KOPT-K1 (cell line): ENCODE results near the gene CILP.
"Not testable (repeated sequence)": the region's sequence is repeated elsewhere in the genome, so short reads cannot be mapped to it uniquely, and the experiment has no call there.

ENCODE experiments used
- H3K27ac ChIP-seq: fragments of 200-600 bp; sonication (generic); 2 replicates; pipeline ENCODE4 v1.5.1; 2016; ENCODE audit warnings: antibody characterized with exemption, mild to moderate bottlenecking, low read depth, low read length; ENCODE audit not compliant: poor library complexity, severe bottlenecking
- H3K36me3 ChIP-seq: fragments of 200-600 bp; sonication (generic); 2 replicates; pipeline ENCODE4 v1.5.1; 2017; ENCODE audit warnings: antibody characterized with exemption, mild to moderate bottlenecking, low read length, moderate library complexity; ENCODE audit not compliant: insufficient read depth
- H3K9me3 ChIP-seq: fragments of 200-600 bp; sonication (generic); 2 replicates; pipeline ENCODE4 v1.5.1; 2017; ENCODE audit warnings: antibody characterized with exemption, low read length, mild to moderate bottlenecking; ENCODE audit not compliant: insufficient read depth, poor library complexity, severe bottlenecking

The CILP gene

DNA sequence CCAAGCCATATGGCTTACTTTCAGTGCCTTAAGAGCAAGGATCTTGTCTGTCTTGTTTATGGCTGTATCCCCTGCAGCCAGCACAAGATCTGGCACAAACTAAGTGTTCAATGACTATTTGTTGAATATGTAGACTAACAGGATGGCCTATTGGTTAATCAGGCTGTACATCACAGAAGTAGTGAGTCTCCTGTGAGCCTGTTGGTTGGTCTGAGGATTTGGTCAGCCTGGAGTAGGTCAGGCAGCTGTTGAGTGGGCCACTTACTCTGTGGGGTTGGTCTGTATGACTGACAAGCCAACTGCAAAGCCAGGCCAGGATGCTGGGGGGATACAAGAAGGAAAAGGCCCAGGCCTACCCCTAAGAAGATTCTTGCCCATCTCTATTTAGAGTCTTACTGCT lies 33.4 kb upstream of the CILP start:
- Histone ChIP-seq H3K36me3 (no peaks in the 10 kb centered on the region), H3K9me3 (no peaks in the 10 kb centered on the region), H3K27ac (no peak overlapping the region)

DNA sequence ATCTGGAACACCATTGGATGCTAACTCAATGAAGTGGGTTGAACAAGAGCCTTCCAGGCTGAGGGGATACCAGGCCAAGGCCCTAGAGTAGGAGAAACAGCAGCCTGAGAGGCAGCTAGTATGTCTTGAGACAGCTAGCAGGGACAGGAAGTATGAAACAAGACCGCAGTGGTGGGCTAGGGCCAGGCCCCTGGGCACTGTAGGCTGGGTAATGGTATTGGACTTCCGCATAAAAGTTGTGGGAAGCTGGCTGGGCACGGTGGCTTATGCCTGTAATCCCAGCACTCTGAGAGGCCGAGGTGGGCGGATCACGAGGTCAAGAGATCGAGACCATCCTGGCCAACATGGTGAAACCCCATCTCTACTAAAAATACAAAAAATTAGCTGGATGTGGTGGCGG lies 25.2 kb upstream of the CILP start:
- H3K36me3 ChIP-seq, H3K27ac ChIP-seq, H3K9me3 ChIP-seq: not testable (repeated sequence)

DNA sequence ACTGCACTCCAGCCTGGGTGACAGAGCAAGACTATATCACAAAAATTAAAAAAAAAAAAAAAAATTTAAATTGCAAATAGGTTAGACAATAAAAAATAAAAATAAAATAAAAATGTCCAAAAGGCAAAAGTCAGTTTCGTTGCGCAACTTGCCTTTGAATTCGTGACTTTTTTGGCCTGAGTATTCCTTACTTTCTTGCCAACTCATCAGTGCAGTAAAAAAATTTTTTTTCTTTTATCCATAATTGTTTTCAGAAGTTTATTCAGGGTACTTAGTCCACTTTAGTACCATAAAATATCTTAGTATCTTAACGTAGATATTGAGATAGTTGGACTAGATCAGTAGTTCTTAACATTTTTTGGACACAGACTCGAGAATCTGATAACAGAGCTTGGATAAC lies 22.4 kb upstream of the CILP start:
- Histone ChIP-seq H3K36me3 (no peaks in the 10 kb centered on the region), H3K9me3 (no peaks in the 10 kb centered on the region), H3K27ac (no peak overlapping the region)

DNA sequence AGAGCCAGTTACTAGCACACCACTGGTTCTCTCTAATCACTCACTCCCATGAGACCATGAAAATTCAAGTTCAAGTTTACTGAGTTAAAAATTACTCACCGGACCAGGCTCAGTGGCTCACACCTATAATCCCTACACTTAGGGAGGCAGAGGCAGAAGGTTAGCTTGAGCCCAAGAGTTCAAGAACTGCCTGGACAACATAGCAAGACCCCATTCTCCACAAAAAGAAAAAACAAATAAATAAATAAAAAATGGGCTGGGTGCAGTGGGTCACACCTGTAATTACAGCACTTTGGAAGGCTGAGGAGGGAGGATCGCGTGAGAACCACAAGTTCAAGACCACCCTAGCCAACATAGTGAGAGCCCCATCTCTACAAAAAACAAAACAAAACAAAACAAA lies 21.2 kb upstream of the CILP start:
- Histone ChIP-seq H3K27ac (no peak overlapping the region), H3K36me3 (no peaks in the 10 kb centered on the region), H3K9me3 (no peaks in the 10 kb centered on the region)

DNA sequence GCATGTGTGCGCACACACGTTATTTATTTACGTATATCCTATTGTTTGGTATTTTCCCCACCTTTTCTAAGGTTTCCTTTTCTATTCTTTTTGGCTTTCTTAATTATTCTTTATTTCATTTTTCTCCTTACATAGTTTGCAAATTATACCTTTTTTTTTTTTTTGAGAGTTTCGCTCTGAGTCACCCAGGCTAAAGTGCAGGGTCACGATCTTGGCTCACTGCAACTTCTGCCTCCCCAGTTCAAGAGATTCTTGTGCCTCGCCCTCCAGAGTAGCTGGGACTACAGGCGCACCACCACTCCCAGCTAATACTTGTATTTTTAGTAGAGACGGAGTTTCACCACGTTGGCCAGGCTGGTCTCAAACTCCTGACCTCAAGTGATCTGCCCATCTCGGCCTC lies 20.0 kb upstream of the CILP start:
- Histone ChIP-seq H3K36me3 (no peaks in the 10 kb centered on the region), H3K27ac (no peak overlapping the region), H3K9me3 (no peaks in the 10 kb centered on the region)

DNA sequence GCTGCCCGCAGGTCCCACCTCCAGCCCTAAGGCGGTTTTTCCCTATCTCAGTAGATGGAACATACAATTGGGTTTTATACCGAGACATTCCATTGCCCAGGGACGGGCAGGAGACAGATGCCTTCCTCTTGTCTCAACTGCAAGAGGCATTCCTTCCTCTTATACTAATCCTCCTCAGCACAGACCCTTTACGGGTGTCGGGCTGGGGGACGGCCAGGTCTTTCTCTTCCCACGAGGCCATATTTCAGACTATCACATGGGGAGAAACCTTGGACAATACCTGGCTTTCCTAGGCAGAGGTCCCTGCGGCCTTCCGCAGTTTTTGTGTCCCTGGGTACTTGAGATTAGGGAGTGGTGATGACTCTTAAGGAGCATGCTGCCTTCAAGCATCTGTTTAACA lies 15.6 kb upstream of the CILP start:
- H3K27ac ChIP-seq, H3K9me3 ChIP-seq, H3K36me3 ChIP-seq: not testable (repeated sequence)

DNA sequence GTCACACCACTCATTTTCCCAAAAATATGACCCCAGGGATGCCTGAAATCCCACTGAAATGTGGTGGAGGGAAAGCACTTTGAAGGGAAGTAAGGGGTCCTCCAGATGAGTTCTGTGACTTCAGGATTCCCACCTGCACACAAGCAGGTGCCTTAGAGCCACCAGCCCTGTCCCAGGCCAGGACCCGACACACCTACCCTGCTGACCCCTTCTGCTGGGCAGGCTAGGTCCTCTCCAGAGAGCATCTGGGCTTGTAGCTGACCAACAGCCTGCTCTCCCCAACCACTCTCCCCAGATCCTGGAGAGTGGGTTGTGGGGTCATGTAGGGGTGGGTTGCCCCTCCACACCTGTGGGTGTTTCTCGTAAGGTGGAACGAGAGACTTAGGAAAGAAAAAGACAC lies 14.9 kb upstream of the CILP start:
- no peaks in the 10 kb centered on the region for H3K9me3 ChIP-seq
- H3K27ac ChIP-seq = no peak overlapping the region
- H3K36me3 ChIP-seq = no peaks in the 10 kb centered on the region

DNA sequence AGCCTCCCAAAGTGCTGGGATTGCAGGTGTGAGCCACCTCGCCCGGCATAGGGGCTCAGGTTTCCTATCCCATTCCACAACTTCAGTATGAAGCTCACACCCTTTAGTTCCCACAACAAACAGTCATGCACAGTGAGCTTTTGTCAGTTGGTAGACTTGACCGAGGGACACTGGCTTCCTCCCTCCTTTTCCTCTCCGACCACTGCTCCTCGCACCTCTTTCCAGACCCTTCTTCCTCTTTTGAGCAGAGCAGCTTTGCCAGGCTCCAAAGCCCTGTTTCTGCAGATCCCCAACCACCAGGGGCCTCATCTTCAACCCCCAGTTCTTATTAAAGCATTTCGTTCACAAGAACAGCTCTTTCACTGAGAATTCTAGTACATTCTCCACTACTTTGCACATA lies 12.7 kb upstream of the CILP start:
- Histone ChIP-seq H3K36me3 (no peaks in the 10 kb centered on the region), H3K27ac (no peak overlapping the region), H3K9me3 (no peaks in the 10 kb centered on the region)

DNA sequence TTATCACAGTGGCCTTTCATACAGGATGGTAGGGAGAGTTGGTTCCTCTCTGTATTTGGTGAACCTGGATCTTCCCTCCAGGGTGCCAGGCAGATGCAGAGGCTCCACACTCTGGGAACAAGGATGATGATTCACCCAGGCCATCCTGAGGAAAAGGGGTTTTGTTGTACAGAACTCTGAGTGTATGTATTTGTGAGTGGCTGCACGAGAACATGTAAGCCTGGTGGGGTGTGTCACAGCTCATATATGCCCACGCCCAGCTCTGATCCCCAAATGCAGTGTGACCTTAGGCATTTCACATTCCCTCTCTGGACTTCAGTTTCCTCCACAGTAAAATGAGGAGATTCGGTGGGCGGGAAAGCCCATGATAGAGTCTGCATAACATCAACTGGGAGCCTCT lies 11.6 kb upstream of the CILP start:
- Histone ChIP-seq H3K9me3 (no peaks in the 10 kb centered on the region), H3K36me3 (no peaks in the 10 kb centered on the region), H3K27ac (no peak overlapping the region)

DNA sequence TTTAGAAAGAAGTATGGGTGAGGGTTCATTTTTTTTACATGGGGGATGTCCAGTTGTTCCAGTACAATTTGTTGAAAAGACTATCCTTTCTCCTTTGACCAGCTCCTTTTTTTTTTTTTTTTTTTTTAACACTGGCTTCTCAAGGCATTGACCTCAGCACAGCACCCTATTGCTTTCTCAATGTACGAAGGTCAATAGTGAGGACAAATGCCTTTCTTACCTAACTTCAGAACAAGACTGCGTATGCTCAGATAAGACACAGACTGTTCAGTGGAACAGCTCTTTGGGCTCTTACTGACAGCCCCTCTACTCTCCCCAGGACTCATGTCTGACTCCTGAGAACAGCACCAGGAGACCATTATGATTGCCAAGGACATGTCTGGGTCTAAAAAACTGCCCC lies 10.4 kb upstream of the CILP start:
- Histone ChIP-seq H3K36me3 (no peaks in the 10 kb centered on the region), H3K9me3 (no peaks in the 10 kb centered on the region), H3K27ac (no peak overlapping the region)

DNA sequence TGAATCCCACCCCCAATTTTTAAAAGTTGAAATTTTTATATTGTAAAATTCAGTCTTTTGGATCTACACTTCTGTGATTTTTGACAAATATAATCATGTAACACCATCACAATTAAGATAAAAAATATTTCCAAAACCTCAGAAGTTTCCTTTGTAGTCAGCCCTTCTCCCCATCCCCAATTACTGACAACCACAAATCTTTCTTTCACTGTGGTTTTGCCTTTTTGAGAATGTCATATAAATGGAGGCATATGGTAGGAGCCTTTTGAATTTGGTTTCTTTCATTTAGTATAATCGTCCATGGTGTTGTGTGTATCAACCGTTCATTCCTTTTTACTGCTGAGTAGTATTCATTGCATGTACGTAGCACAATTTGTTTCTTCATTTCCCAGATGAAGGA lies 7.9 kb upstream of the CILP start:
- Histone ChIP-seq H3K9me3 (no peaks in the 10 kb centered on the region), H3K36me3 (no peaks in the 10 kb centered on the region)

DNA sequence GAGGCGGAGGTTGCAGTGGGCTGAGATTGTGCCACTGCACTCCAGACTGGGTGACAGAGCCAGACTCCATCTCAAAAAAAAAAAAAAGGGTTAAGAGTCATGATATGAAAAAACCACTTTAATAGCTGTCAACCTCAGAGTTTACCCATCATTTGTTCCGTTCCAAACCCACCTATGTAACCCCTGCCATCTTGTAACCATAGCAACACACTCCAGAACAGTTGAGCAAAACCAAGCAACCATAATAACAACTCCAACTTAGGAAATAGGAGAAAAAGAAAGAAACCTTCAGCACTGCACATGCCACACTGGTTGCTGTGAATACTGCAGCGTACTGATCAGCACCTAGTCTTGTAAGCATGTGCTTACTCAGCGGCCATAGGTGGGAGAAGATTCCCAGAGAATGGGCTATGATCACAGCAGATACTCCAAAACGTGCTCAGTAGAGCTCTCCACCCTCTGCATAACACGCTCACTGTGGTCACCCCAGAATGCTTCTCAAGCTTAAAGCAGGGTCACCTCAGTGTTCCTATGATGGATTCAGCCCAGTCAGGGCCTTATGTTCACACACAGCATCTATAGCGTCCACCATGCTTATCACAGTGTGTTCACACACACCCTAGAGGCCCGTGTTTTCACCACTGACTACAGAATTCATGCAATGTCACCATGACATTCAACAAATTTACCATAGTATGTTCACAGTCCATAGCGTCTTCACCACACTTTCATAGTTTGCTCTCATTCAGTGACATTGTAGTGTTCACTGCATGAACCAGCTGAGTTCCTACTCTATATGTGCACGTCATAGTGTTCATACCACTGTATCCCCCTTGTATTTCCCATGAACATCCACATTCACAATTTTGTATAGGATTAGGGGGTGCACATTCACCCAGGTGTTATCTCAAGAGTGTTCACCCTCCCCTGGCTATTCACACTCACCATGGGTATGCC lies 6.5 kb upstream of the CILP start:
- Histone ChIP-seq H3K9me3 (no peaks in the 10 kb centered on the region), H3K27ac (no peak overlapping the region), H3K36me3 (no peaks in the 10 kb centered on the region)

More for the DNA sequence above, 7.9 kb upstream of the CILP start:
- no peak overlapping the region for H3K27ac ChIP-seq

DNA sequence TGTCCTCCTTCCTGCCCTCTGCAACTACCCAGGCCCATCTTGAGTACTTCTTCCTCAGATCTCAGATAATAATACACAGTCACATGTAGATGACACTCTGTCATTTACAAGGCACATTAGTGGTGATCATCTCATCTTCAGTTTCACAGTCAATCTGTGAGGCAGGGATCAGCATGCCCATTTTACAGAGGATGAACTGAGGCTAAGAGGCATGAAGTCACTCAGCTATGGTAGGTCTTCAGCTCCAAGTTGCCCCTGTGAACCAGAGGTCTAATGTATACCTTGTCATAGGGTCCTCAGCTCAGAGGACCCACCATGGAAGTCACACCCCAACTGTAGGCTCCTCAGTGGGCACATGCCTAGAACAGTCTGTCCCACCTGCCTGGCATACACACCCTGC lies 4.2 kb upstream of the CILP start:
- H3K27ac ChIP-seq = no peak overlapping the region
- H3K9me3 ChIP-seq = no peaks in the 10 kb centered on the region
- H3K36me3 ChIP-seq = no peaks in the 10 kb centered on the region

DNA sequence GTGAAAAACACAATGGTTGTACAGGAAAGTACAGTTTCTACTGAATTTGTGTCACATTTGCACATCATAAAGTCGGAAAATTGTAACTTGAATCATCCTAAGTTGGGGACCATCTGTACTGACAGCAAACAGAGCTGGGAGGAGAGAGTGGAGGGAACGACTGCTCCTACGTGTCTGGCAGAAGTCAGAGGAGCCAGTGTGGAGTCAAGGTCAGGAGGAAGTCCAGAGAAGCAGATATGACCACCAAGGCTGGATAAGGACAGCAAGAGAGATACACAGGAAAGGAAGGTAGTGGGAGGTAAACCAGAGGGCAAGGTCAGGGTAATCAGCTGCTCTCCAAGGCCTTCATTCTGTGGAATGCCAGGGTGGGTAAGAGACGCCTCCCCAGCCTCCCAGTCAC lies 2.7 kb upstream of the CILP start:
- Histone ChIP-seq H3K27ac (no peak overlapping the region), H3K36me3 (no peaks in the 10 kb centered on the region), H3K9me3 (no peaks in the 10 kb centered on the region)

DNA sequence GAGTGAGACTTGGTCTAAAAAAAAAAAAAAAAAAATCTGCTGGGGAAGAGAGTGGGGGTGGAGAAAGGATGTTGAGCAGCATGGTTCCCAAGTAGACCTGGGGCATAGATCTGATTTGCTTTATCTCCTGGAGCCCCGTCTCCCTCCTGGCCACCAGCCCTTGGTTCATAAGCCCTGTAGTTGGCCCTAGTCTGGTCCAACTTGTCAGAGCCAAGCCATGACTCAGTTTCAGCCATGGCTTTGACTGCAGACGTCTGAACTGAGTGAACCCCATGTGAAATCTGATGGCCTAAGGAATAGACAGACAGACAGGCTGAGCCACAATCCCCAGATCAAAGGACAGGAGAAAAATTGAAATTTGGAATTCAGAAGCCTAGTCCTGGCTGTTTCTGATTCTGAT lies 2.0 kb upstream of the CILP start:
- no peak overlapping the region for H3K27ac ChIP-seq
- H3K9me3 ChIP-seq = no peaks in the 10 kb centered on the region
- H3K36me3 ChIP-seq = no peaks in the 10 kb centered on the region

DNA sequence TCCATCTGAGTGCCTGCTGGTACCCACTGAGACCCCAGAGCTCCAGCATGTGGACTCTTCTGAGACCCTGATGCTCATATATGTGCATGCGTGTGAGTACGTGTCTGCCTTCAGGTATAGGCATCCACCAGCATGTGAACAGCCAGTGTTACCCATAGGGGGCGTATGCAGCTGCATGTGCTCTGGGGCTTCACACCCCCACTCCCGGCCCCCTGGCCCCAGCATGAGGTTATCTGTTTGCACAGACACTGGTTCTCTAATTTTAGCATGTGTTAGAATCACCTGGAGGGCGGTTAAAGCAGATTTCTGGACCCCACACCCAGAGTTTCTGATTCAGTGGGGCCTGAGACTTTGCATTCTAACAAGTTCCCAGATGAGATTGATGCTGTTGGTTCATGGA lies 824 bp upstream of the CILP start:
- H3K9me3 ChIP-seq = no peaks in the 10 kb centered on the region
- no peaks in the 10 kb centered on the region for H3K36me3 ChIP-seq
- H3K27ac ChIP-seq = no peak overlapping the region
